ENCODE results near the gene GTF3C5. TPM values are rescaled to one million over a fixed set of nuclear protein-coding genes. Genes with fewer than 3 reads are reported as not detected.
"Not testable (repeated sequence)": the region's sequence is repeated elsewhere in the genome, so short reads cannot be mapped to it uniquely, and the experiment has no call there.

GTF3C5 gene
- total and polyA plus RNA-seq, 9 donors: 32.3 to 71.6 (median 52.2) TPM

DNA sequence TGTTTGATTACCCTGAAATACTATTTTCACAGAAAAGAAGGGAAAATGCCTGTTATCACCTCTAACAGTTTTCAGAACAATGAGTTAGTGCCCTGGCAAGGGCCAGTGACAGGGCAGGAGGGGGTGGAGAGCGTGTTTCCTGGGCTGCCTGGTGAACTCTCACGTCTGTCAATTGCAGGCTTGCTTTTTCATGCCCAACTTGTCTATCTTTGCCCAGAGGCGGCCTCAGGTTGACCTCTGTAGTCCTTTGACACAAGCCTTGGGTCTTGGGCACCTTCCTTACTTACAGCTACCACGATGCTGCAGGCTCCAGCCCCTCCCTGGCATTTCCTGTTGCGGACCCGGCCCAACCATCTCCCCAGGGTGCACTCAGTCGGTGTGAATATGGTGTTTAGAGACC is 28.8 kb downstream of the GTF3C5 start:
- no peak for DNase-seq
- Histone ChIP-seq H3K9me3 (no peaks in the 10 kb centered on the region), H3K27ac (no peak overlapping the region), H3K36me3 (no peaks in the 10 kb centered on the region), H3K27me3 (no peaks in the 10 kb centered on the region), H3K4me1 (ENCODE audit: insufficient read depth) (no peaks in the 10 kb centered on the region), H3K4me3 (no peak overlapping the region)
- intact Hi-C loops (cut with DNase I): no loop called here
- WGBS, 3 donors: 69 to 73% (median 69%) methylated on average over 7 of the region's 7 CpGs
- TF ChIP-seq EP300 (IDR thresholded peaks at IDR 0.05) (no peak), POLR2A (IDR thresholded peaks at IDR 0.05) (no peak)
- TF ChIP-seq, protein P1, sequence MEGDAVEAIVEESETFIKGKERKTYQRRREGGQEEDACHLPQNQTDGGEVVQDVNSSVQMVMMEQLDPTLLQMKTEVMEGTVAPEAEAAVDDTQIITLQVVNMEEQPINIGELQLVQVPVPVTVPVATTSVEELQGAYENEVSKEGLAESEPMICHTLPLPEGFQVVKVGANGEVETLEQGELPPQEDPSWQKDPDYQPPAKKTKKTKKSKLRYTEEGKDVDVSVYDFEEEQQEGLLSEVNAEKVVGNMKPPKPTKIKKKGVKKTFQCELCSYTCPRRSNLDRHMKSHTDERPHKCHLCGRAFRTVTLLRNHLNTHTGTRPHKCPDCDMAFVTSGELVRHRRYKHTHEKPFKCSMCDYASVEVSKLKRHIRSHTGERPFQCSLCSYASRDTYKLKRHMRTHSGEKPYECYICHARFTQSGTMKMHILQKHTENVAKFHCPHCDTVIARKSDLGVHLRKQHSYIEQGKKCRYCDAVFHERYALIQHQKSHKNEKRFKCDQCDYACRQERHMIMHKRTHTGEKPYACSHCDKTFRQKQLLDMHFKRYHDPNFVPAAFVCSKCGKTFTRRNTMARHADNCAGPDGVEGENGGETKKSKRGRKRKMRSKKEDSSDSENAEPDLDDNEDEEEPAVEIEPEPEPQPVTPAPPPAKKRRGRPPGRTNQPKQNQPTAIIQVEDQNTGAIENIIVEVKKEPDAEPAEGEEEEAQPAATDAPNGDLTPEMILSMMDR (IDR thresholded peaks at IDR 0.05): no peak

GRCh38 chr9:133060417-133060841 is 29.6 kb downstream of the GTF3C5 start:
- WGBS, 3 donors: 65 to 78% (median 65%) methylated on average over 5 to 6 of the region's 6 CpGs

DNA sequence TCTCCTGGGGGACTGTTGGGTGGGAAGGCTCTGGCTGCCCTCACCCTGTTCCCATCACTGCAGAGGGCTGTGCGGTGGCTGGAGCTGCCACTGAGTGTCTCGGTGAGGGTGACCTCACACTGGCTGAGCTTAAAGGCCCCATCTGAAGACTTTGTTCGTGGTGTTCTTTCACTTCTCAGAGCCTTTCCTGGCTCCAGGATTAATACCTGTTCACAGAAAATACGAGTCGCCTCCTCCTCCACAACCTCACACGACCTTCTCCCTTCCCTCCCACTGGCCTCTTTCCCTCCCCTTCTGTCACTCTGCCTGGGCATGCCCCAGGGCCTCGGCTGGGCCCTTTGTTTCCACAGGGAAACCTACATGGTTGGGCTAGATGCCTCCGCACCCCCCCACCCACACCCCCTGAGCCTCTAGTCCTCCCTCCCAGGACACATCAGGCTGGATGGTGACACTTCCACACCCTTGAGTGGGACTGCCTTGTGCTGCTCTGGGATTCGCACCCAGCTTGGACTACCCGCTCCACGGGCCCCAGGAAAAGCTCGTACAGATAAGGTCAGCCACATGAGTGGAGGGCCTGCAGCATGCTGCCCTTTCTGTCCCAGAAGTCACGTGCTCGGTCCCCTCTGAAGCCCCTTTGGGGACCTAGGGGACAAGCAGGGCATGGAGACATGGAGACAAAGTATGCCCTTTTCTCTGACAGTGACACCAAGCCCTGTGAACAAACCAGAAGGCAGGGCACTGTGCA is 30.4 kb downstream of the GTF3C5 start:
- DNase-seq; H3K9me3 ChIP-seq; H3K4me3 ChIP-seq; H3K36me3 ChIP-seq; H3K4me1 ChIP-seq (ENCODE audit: insufficient read depth); intact Hi-C loops (cut with DNase I); H3K27ac ChIP-seq; H3K27me3 ChIP-seq: not testable (repeated sequence)
- WGBS, 3 donors: 66 to 69% (median 66%) methylated on average over 14 of the region's 14 CpGs

More at GRCh38 chr9:133060417-133060841, 29.6 kb downstream of the GTF3C5 start:
- TF ChIP-seq POLR2A (IDR thresholded peaks at IDR 0.05) (no peak), EP300 (IDR thresholded peaks at IDR 0.05) (no peak)
- TF ChIP-seq, protein P1 (IDR thresholded peaks at IDR 0.05): no peak
- H3K36me3 ChIP-seq: no peaks in the 10 kb centered on the region
- H3K9me3 ChIP-seq: no peaks in the 10 kb centered on the region
- intact Hi-C loops (cut with DNase I): no loop called here
- no peaks in the 10 kb centered on the region for H3K27me3 ChIP-seq
- H3K27ac ChIP-seq: no peak overlapping the region
- H3K4me1 ChIP-seq (ENCODE audit: insufficient read depth): no peaks in the 10 kb centered on the region
- no peak for DNase-seq
- no peak overlapping the region for H3K4me3 ChIP-seq

GRCh38 chr9:133061764-133062145 is 31.0 kb downstream of the GTF3C5 start, which contains the start of gene CEL:
Gene CEL, plus strand, starts transcription at chr9:133061981. Its CDS starts 22 bp downstream, at chr9:133062003.
- WGBS, 3 donors: 48 to 71% (median 62%) methylated on average over 2 to 3 of the region's 9 CpGs
- H3K4me1 ChIP-seq (ENCODE audit: insufficient read depth); H3K9me3 ChIP-seq; H3K27me3 ChIP-seq; DNase-seq; H3K36me3 ChIP-seq; H3K4me3 ChIP-seq; intact Hi-C loops (cut with DNase I); H3K27ac ChIP-seq: not testable (repeated sequence)

- intact Hi-C loops (cut with DNase I); H3K9me3 ChIP-seq; DNase-seq; H3K4me1 ChIP-seq (ENCODE audit: insufficient read depth); H3K27me3 ChIP-seq; H3K36me3 ChIP-seq; H3K27ac ChIP-seq; H3K4me3 ChIP-seq: not testable (repeated sequence)
- 64 to 68% (median 67%) methylated on average over 3 to 7 of the region's 8 CpGs for WGBS, 3 donors
Measured at GRCh38 chr9:133062569-133062968, 31.8 kb downstream of the GTF3C5 start.

DNA sequence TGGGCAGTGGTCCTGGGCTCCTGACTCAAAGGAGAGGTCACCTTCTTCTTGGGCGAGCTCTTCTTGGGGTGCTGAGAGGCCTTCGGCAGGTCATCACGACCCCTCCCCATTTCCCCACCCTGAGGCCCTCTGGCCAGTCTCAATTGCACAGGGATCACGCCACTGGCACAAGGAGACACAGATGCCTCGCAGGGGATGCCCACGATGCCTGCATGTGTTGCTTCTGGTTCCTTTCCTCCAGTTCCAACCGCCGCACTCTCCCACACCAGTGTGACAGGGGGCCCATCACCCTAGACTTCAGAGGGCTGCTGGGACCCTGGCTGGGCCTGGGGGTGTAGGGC is 32.3 kb downstream of the GTF3C5 start:
- DNase-seq: no peak
- no peak overlapping the region for H3K4me3 ChIP-seq
- no peak overlapping the region for H3K27ac ChIP-seq
- no peak for TF ChIP-seq POLR2A (IDR thresholded peaks at IDR 0.05)
- TF ChIP-seq, protein P1 (IDR thresholded peaks at IDR 0.05): no peak
- TF ChIP-seq EP300 (IDR thresholded peaks at IDR 0.05): no peak
- WGBS, 3 donors: 90 to 97% (median 92%) methylated on average over 8 of the region's 8 CpGs
- intact Hi-C loops (cut with DNase I): no loop called here
- H3K4me1 ChIP-seq (ENCODE audit: insufficient read depth): no peaks in the 10 kb centered on the region
- no peaks in the 10 kb centered on the region for H3K9me3 ChIP-seq
- H3K27me3 ChIP-seq: no peaks in the 10 kb centered on the region
- no peaks in the 10 kb centered on the region for H3K36me3 ChIP-seq

Data from ovary (tissue), 9 donors.